HG03159 (cell line): ENCODE results near the gene FOXP4.

Source experiments
- ATAC-seq: cut with Tn5 transposase; IDR thresholded peaks from one replicate; pipeline ENCODE4 v1.9.1; 2021; ENCODE audit warnings: mild to moderate bottlenecking, moderate library complexity; ENCODE audit not compliant: unreplicated experiment

Gene FOXP4

DNA sequence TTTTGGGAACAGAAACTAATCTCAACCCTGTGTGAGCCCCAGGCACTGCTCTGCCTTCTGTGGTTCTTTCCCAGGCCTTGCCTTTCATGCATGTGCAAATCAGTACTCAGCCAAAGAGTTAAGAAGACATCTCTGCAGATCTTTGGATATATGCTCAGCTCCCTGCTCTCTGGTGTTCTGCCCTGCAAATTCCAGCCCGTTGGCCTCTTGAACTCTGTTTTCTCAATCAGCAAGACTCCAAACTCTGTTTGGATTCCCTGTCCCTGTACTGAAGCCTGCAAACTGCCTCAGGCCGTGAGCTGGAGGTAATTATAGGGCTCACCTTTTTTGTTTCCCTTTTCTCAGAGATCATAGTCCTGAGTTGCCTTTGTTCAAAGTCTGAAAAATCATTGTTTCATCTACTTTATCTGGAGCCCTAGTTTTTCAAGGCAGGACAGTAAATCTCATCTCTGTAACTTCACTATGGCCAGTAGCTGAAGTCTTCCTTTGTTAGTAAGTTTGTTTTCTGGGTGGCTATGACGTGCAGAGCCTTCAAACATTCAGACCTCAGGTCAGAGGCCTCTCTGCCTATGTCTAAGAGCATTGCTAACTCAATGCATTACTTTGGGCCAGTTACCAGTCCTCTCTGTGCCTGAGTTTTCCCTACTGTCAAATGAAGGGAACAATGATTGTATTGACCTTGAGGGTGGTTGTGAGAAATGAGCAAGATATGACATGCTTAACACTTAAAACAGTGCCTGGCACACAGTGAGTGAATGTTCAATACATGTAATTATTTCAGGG, 76.2 kb downstream of the FOXP4 start:
- no peak for ATAC-seq

DNA sequence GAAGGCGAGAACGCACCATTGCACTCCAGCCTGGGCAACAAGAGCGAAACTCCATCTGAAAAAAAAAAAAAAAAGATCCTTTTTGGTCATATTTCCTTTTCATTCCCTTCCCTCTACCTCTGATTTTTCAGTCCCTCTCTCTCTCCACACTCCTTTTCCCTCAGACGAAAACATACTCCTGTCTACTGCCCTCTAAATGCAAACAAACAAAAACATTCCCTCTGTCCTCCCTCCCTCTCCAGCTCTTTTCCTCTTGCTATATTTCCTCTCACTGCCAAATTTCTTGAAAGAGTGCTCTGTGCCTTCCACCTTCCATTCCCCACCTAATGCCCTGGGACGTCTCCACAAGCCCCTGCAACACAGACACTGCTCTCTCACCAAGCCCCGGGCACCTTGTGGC, 77.1 kb downstream of the FOXP4 start:
- ATAC-seq = no peak

DNA sequence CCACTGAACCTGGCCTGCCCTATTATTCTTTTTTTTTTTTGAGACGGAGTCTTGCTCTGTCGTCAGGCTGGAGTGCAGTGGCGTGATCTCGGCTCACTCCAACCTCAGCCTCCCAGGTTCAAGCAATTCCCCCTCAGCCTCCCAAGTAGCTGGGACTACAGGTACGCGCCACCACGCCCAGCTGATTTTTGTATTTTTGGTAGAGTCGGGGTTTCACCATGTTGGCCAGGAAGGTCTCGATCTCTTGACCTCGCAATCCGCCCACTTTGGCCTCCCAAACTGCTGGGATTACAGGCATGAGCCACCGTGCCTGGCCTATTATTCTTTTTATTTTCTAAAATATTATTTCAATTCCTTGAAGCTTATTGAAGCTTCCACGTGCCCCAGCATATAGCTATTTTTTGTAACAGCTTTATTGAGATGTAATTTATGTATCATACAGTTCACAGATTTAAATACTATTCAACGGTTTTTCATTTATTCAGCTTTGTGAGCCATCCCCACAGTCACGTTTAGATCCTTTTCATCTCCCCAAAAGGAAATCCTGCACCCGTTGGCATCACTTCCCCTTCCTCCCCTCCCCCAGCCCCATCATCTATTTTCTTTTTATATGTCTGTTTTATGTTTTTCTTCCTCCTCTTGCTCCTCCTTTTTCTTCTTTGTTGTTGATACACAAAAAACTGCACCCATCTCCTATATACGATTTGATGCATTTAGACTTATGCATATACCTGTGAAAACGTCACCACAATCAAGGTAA, 78.6 kb downstream of the FOXP4 start:
- ATAC-seq = no peak

DNA sequence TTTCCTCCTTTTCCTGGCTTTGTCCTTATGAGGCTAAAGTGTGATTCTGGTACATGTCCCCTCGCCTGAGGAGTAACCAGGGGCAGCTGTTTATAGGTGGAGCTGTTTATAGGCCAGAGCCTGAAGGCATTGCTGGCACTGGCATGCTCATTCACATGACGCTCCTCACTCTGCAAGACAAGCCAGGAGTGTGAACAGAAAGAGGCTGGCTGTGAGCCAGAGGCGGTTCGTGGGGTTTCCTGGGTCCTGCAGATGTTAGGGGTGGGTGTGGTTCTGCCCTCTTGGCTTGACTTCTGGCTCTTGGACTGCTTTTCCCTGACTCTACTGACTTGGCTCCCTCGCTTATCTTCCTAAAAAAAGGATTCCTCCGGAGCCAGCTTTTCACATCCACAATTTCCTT, 79.3 kb downstream of the FOXP4 start:
- no peak for ATAC-seq

DNA sequence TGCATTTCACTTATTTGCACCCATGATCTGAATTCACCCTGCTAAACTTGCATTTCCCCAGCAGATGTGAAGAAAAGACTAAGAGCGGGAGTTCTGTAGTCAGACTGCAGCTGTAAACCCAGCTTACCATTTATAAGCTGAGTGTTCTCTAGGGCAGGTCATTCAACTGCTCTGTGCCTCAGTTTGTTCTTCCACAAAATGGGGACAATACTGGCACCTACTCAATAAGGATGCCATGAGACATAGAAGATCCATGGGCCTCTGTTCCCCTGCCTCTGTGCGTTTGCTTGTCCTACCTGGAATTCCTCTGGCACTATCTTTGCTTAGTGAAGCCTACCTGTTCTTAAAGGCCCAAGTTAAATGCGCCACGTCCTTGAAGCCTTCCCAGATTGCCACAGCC, 79.8 kb downstream of the FOXP4 start:
- ATAC-seq = no peak

DNA sequence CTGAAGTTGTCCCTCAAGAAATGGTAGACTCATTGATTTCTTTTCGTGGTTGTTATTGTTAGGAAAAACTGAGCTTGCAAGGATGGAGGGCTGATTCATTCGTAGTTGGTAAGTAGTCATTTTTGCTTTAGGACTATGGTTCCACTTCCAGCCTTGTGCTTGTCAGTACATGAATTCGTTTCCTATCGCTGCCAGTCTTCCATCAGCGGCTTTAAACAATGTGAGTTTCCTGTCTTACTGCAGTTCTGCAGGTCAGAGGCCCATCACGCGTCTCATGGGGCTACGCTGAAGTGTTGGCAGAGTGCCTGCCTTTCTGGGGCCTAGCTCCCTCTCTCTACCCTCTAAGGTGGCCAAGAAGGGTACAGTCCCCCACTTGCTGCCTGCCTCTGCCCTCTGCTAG, 80.7 kb downstream of the FOXP4 start:
- ATAC-seq = no peak

- no peak for ATAC-seq
These were observed 82.9 kb downstream of the FOXP4 start for GRCh38 chr6:41629128-41629527.

GRCh38 chr6:41630069-41630468, 83.9 kb downstream of the FOXP4 start:
- no peak for ATAC-seq

DNA sequence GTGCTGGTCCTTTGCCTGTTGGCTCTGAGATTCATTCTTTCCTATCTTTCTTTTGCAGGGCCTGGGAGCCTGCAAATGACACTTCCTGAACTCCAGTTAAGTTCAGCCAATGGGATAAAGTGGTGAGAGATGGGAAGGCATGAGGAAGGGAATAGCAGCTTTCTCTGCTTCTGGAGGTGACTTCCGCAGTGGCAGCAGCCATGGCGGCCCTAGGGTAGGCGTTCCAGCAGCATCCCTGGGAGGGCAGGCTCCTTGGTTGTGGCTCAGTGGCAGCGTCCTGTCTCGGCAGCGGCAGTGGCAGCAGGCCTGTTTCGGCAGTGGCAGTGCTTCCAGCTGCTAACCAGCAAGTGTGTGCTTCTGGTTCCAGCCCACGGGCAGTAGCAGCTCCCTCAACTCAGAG, 84.8 kb downstream of the FOXP4 start:
- ATAC-seq = no peak

DNA sequence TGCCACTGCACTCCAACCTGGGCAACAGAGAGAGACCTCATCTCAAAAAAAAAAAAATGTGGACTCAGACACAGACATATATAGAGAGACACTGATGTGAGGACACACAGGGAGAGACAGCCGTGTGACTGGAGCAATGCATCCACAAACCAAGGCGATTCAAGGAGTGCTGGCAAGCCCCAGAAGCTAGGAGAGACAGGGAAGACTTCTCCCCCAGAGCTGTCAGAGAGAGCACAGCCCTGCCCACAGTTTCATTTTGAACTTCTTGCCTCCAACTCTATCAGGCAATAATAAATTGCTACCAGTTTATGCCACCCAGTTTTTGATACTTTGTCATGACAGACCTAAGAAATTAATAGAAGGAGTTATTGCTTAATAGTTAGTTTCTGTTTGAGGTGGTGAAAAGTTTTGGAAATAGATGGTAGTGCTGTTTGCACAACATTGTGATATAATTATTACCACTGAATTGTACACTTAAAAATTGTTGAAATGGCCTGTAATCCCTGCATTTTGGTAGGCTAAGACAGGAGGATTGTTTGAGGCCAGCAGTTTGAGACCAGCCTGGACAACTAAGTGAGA, 87.0 kb downstream of the FOXP4 start:
- no peak for ATAC-seq

DNA sequence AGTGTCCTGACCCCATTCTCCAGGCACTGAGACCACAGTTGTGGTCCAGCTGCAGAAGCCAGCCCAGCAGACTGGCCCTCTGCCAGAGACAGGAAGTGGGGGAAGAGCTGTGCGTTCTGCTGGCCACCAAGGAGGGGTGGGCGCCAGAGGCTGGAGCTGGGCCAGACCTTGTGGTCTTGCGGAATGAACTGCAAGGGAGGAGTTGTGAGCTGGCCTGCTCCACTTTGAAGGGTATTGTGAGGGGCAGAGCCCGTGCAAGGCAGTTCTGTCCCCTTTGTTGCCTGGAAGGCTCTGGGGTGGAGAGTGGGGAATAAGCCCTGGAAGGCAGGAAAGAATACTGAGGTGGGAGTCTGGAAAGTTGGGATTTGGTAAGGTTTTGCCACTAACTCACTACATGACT, 88.5 kb downstream of the FOXP4 start:
- no peak for ATAC-seq

- no peak for ATAC-seq
These were observed 89.2 kb downstream of the FOXP4 start for GRCh38 chr6:41635365-41635764.

- ATAC-seq = no peak
These were observed 90.6 kb downstream of the FOXP4 start for GRCh38 chr6:41636833-41637193.

- no peak for ATAC-seq
These were observed 91.2 kb downstream of the FOXP4 start for GRCh38 chr6:41637194-41638001.

- ATAC-seq = no peak
These were observed 92.1 kb downstream of the FOXP4 start, which contains the start of gene MDFI for GRCh38 chr6:41638002-41638934. Gene MDFI (plus strand): TSS chr6:41638468. CDS start chr6:41638750, 282 bp downstream.

GRCh38 chr6:41638935-41639808, 93.0 kb downstream of the FOXP4 start:
- ATAC-seq = no peak

GRCh38 chr6:41639809-41640371, 93.7 kb downstream of the FOXP4 start:
- ATAC-seq = no peak

DNA sequence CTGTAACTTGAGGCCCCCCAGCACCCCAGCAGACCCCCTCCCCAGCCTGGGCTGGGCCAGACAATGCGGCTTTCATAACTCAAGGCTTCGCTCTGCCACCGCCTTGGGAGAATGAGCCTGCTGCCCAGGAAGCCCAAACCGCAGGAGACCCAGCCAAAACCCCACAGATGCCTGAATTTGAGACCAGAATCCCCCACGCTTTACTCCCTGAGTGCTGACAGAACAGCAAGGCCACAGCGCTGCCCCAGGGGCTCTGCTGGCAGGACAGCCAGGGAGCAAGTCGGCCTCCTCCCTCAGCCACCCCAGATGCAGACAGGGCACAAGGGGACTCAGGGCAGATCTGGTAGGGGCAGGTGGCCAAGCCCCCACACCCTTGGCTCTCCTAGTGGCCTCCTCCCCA, 94.2 kb downstream of the FOXP4 start:
- no peak for ATAC-seq
